Keratinocyte (primary cell): ENCODE results near the gene KIFC3. TPM values are rescaled to one million over a fixed set of nuclear protein-coding genes. Genes with fewer than 3 reads are reported as not detected.

Source experiments
- DNase-seq: peaks from one replicate; pipeline ENCODE4 v3.0.0-alpha.2; 2011; ENCODE audit warnings: low read depth, missing footprints, low spot score
- FAIRE-seq: peaks from 2 replicates; lab custom pipeline; 2011; peaks lifted over from hg19 to GRCh38; lab: Jason Lieb, UNC
- H2AFZ ChIP-seq: 2 replicates; pipeline ENCODE4 v1.6.0; 2012; ENCODE audit warnings: low read length, control low read depth, inconsistent platforms; ENCODE audit not compliant: control insufficient read depth
- H3K27ac ChIP-seq: 2 replicates; pipeline ENCODE4 v1.5.1; 2011; ENCODE audit warnings: low read length; ENCODE audit not compliant: control insufficient read depth, insufficient read depth
- H3K27me3 ChIP-seq: 3 replicates; pipeline ENCODE4 v1.6.0; 2011; ENCODE audit warnings: low read length; ENCODE audit not compliant: control insufficient read depth, insufficient read depth; ENCODE audit errors: extremely low read depth
- H3K36me3 ChIP-seq, 2 experiments: 2 replicates in 1 of 2; 3 replicates in 1 of 2; pipeline ENCODE4 v1.5.1; 2011; ENCODE audit warnings: low read length in 2 of 2, mild to moderate bottlenecking in 1 of 2; ENCODE audit not compliant: control insufficient read depth in 2 of 2, insufficient read depth in 2 of 2; ENCODE audit errors: extremely low read depth in 1 of 2
- H3K4me1 ChIP-seq: 3 replicates; pipeline ENCODE4 v1.5.1; 2011; ENCODE audit warnings: low read length; ENCODE audit not compliant: control insufficient read depth, insufficient read depth; ENCODE audit errors: extremely low read depth
- H3K4me2 ChIP-seq: 3 replicates; pipeline ENCODE4 v1.6.0; 2011; ENCODE audit warnings: low read depth, low read length; ENCODE audit not compliant: control insufficient read depth, insufficient read depth; ENCODE audit errors: extremely low read depth
- H3K4me3 ChIP-seq, 3 experiments: fragments of 200-600 bp in 1 of 3; sonication (generic) in 1 of 3; 2 replicates in 2 of 3; 3 replicates in 1 of 3; pipeline ENCODE4 v1.5.1; 2011 to 2016; ENCODE audit warnings: low read length in 3 of 3, mild to moderate bottlenecking in 3 of 3, control low read depth in 2 of 3, inconsistent platforms in 1 of 3, low read depth in 1 of 3, mixed read lengths in 1 of 3, mixed run types in 1 of 3, moderate library complexity in 1 of 3; ENCODE audit not compliant: control insufficient read depth in 2 of 3, insufficient read depth in 2 of 3; ENCODE audit errors: extremely low read depth in 1 of 3
- H3K79me2 ChIP-seq: 2 replicates; pipeline ENCODE4 v1.6.0; 2012; ENCODE audit warnings: low read length; ENCODE audit not compliant: control insufficient read depth, insufficient read depth
- H3K9ac ChIP-seq: 3 replicates; pipeline ENCODE4 v1.6.0; 2011; ENCODE audit warnings: low read length; ENCODE audit not compliant: control insufficient read depth, insufficient read depth; ENCODE audit errors: extremely low read depth
- H3K9me1 ChIP-seq: 3 replicates; pipeline ENCODE4 v1.6.0; 2011; ENCODE audit warnings: low read length; ENCODE audit not compliant: control insufficient read depth, insufficient read depth; ENCODE audit errors: extremely low read depth
- H3K9me3 ChIP-seq: 2 replicates; pipeline ENCODE4 v1.5.1; 2012; ENCODE audit warnings: low read depth, low read length; ENCODE audit not compliant: control insufficient read depth
- H4K20me1 ChIP-seq: 3 replicates; pipeline ENCODE4 v1.6.0; 2011; ENCODE audit warnings: low read length; ENCODE audit not compliant: control insufficient read depth, insufficient read depth; ENCODE audit errors: extremely low read depth
- EZH2 ChIP-seq: IDR thresholded peaks from one replicate; pipeline ENCODE4 v1.6.1; 2012; ENCODE audit warnings: inconsistent platforms, mild to moderate bottlenecking, low read length, moderate library complexity
- dilution Hi-C: fragments of 300-500 bp; cut with MboI; formaldehyde crosslinking; loops from one replicate; pipeline ENCODE4 v1.7.0; 2020; ENCODE audit warnings: low sequenced_read_pairs; ENCODE audit not compliant: extremely low pct_ligation_motif_present
- polyA plus RNA-seq, 5 experiments: library from polyadenylated mRNA; depleted of rRNA in 3 of 5; stranded (reverse) in 3 of 5; stranded (forward) in 1 of 5; unstranded in 1 of 5; fragments of >200 nt; gene quantifications; 1 replicate in 1 of 5; 2 replicates in 3 of 5; 3 replicates in 1 of 5; pipeline versions ENCODE4 v1.2.1 to v1.2.3, GENCODE V29; 2011 to 2012; ENCODE audit warnings: missing spikeins in 2 of 5, low read depth in 1 of 5, low replicate concordance in 1 of 5
- TF ChIP-seq, protein P1 (sequence below), 3 experiments: IDR thresholded peaks in 1 of 3; conservative IDR thresholded peaks in 1 of 3; optimal IDR thresholded peaks in 1 of 3; 2 replicates in 2 of 3; 3 replicates in 1 of 3; pipeline versions ENCODE3 to v1.5.1; 2011; ENCODE audit warnings: low read length in 3 of 3, mild to moderate bottlenecking in 3 of 3, moderate library complexity in 2 of 3, control low read depth in 1 of 3, inconsistent platforms in 1 of 3; ENCODE audit not compliant: insufficient read depth in 2 of 3; ENCODE audit errors: extremely low read depth in 1 of 3

The KIFC3 gene
- polyA plus RNA-seq, 1 donor (not counting 4 experiments of a cell fraction or from before 2014, with no cell fraction given) = 22.7 TPM

DNA sequence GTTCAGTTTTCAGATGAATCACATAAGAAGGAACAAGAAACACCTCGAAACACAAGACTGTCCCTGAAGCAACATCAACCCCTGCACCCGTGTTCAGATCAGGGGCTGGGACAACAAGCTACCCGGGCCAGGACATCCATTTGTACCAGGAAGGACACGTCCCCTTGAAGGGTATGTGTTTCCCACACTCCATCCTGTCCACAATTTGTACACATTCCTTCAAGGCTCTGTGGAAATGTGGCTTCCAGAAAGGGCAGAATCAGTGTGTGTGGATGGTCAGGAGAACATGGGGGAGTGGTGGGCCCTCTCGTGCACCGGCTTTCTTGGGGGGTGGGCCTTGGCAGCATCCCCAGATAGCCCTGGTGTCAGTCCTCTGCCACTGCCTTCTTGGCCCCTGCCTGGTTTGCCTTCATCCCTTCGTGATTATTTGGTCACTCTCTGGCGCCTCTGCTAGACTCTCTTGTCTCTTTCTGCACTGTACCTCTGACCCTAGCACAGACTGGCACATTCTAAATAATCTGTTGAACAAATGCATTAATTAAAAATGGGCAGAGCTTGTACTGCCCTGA lies 10.3 kb downstream of the KIFC3 start:
- DNase-seq (no peak), FAIRE-seq (no peak)
- no peak overlapping the region for H3K9ac ChIP-seq
- H2AFZ ChIP-seq = no peak overlapping the region
- no peaks in the 10 kb centered on the region for H3K27me3 ChIP-seq
- dilution Hi-C loops = no loop called here
- no peak overlapping the region for H3K4me2 ChIP-seq
- peaks cover 29 to 31% of the 10 kb centered on the region in 2 experiments for H3K36me3 ChIP-seq
- H3K4me1 ChIP-seq = peaks cover 11% of the 10 kb centered on the region
- TF ChIP-seq EZH2 = no peak
- TF ChIP-seq, protein P1, sequence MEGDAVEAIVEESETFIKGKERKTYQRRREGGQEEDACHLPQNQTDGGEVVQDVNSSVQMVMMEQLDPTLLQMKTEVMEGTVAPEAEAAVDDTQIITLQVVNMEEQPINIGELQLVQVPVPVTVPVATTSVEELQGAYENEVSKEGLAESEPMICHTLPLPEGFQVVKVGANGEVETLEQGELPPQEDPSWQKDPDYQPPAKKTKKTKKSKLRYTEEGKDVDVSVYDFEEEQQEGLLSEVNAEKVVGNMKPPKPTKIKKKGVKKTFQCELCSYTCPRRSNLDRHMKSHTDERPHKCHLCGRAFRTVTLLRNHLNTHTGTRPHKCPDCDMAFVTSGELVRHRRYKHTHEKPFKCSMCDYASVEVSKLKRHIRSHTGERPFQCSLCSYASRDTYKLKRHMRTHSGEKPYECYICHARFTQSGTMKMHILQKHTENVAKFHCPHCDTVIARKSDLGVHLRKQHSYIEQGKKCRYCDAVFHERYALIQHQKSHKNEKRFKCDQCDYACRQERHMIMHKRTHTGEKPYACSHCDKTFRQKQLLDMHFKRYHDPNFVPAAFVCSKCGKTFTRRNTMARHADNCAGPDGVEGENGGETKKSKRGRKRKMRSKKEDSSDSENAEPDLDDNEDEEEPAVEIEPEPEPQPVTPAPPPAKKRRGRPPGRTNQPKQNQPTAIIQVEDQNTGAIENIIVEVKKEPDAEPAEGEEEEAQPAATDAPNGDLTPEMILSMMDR (optimal IDR thresholded peaks at IDR 0.05 in 1 of 3, IDR thresholded peaks at IDR 0.05 in 1 of 3, conservative IDR thresholded peaks at IDR 0.05 in 1 of 3; ENCODE audit: extremely low read depth in 1 of 3, insufficient read depth in 2 of 3, low read length in 3 of 3) = no peak
- H3K79me2 ChIP-seq = peaks cover 24% of the 10 kb centered on the region
- no peaks in the 10 kb centered on the region for H4K20me1 ChIP-seq
- no peak overlapping the region for H3K27ac ChIP-seq
- H3K9me1 ChIP-seq = no peaks in the 10 kb centered on the region
- H3K9me3 ChIP-seq = no peaks in the 10 kb centered on the region
- H3K4me3 ChIP-seq = no peak overlapping the region

DNA sequence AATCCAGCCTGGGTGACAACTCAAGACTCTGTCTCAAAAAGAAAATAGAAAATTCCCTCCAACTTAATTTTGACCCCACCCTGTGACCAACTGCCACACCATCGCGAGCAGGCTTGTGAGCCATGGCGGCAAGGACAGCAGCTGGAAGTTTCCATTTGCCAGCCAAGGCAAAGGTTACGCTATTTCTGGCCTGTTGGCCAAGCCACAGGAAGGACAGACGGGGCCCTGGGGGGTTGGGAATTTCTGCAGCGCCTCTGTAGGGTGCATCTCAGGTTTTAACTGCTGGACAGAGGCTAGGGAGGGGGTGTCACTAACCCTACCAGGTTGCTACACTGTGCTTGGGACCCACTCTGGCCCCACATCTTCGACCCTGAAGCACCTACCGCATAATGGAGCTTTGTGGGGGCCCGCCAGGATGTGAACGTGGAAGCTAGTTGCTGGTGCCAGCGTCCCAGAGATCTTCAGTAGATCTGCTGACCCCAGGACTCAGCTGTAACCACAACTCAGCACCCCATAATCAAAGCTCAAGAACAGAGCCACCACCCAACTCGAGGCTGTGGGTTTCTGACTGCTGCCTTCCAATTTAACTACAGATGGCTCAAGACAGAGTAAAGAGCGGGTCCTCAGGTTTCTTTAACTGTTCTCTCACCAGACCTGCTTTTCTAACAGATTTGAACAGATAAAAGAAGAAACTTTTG lies 10.9 kb downstream of the KIFC3 start:
- Histone ChIP-seq H3K4me3 (no peak overlapping the region), H3K79me2 (peaks cover 18% of the 10 kb centered on the region), H3K27ac (no peak overlapping the region), H3K9ac (no peak overlapping the region), H3K36me3 (peaks cover 29 to 30% of the 10 kb centered on the region in 2 experiments), H3K4me2 (no peak overlapping the region), H2AFZ (no peak overlapping the region), H3K9me1 (no peaks in the 10 kb centered on the region), H3K9me3 (no peaks in the 10 kb centered on the region), H4K20me1 (no peaks in the 10 kb centered on the region), H3K4me1 (peaks cover 6% of the 10 kb centered on the region), H3K27me3 (no peaks in the 10 kb centered on the region)
- no peak for TF ChIP-seq EZH2
- TF ChIP-seq, protein P1 (optimal IDR thresholded peaks at IDR 0.05 in 1 of 3, IDR thresholded peaks at IDR 0.05 in 1 of 3, conservative IDR thresholded peaks at IDR 0.05 in 1 of 3; ENCODE audit: extremely low read depth in 1 of 3, insufficient read depth in 2 of 3, low read length in 3 of 3) = no peak
- no peak for FAIRE-seq
- dilution Hi-C loops = no loop called here
- DNase-seq = no peak
